KMS-11 (cell line): ENCODE measurements around the gene STOML3.

Experiments
- H2AFZ ChIP-seq: fragments of 200-600 bp; sonication (generic); 2 replicates; pipeline ENCODE4 v1.6.1; 2016; ENCODE audit warnings: antibody characterized with exemption, mixed run types, low read depth
- H3K27ac ChIP-seq: fragments of 200-600 bp; sonication (generic); 2 replicates; pipeline ENCODE4 v1.6.1; 2016; ENCODE audit warnings: mild to moderate bottlenecking, mixed run types
- H3K27me3 ChIP-seq: fragments of 200-600 bp; sonication (generic); 2 replicates; pipeline ENCODE4 v1.6.1; 2017; ENCODE audit warnings: mild to moderate bottlenecking, low read depth, mixed run types, moderate library complexity; ENCODE audit not compliant: insufficient read depth
- H3K36me3 ChIP-seq: fragments of 200-600 bp; sonication (generic); 2 replicates; pipeline ENCODE4 v1.6.1; 2017; ENCODE audit warnings: mild to moderate bottlenecking, mixed run types; ENCODE audit not compliant: insufficient read depth
- H3K4me1 ChIP-seq: fragments of 200-600 bp; sonication (generic); 2 replicates; pipeline ENCODE4 v1.6.1; 2016; ENCODE audit warnings: mild to moderate bottlenecking, low read depth, mixed run types; ENCODE audit not compliant: poor library complexity, severe bottlenecking
- H3K4me2 ChIP-seq: fragments of 200-600 bp; sonication (generic); 2 replicates; pipeline ENCODE4 v1.7.0; 2016; ENCODE audit warnings: mild to moderate bottlenecking, mixed run types
- H3K4me3 ChIP-seq: fragments of 200-600 bp; sonication (generic); IDR thresholded peaks from 2 replicates; pipeline ENCODE4 v1.6.1; 2017; ENCODE audit warnings: low read depth, low read length, mixed read lengths; ENCODE audit not compliant: insufficient read depth
- H3K79me2 ChIP-seq: fragments of 200-600 bp; sonication (generic); 2 replicates; pipeline ENCODE4 v1.6.1; 2016; ENCODE audit warnings: low read depth, mixed run types; ENCODE audit not compliant: insufficient read depth
- H3K9ac ChIP-seq: fragments of 200-600 bp; sonication (generic); 2 replicates; pipeline ENCODE4 v1.6.1; 2016; ENCODE audit warnings: mild to moderate bottlenecking, mixed run types
- H4K20me1 ChIP-seq: fragments of 200-600 bp; sonication (generic); 2 replicates; pipeline ENCODE4 v1.6.1; 2016; ENCODE audit warnings: mild to moderate bottlenecking, mixed run types; ENCODE audit not compliant: insufficient read depth
- TF ChIP-seq, protein P1 (sequence below): fragments of 200-600 bp; sonication (generic); conservative IDR thresholded peaks from 2 replicates; pipeline ENCODE4 v1.6.1; 2017; ENCODE audit warnings: low read depth, mild to moderate bottlenecking, antibody characterized with exemption, low read length, moderate library complexity, mixed read lengths

STOML3 gene

DNA sequence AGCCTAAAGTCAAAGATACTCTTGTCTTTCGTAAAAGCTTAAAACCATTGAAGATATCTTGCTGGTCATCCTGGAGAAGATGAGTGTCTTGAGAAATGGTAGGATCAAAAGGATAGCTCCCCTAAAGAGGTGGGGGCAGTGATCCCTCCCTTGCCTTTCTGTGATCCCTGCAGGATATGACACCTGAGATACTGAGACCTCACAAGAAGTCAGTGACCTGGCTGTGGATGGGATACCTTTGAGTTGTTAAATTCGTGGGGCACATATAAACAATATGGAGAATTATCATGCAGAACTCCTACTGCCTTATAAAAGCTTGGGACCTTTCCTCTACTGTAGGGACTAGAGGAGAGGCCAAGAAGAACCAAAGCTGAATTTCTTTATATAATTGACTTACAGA lies 21.4 kb downstream of the STOML3 start:
- no peaks in the 10 kb centered on the region for H3K4me1 ChIP-seq
- H3K9ac ChIP-seq, result no peak overlapping the region
- H3K4me2 ChIP-seq, result no peak overlapping the region
- no peaks in the 10 kb centered on the region for H4K20me1 ChIP-seq
- H2AFZ ChIP-seq, result no peak overlapping the region
- H3K79me2 ChIP-seq, result no peaks in the 10 kb centered on the region
- TF ChIP-seq, protein P1, sequence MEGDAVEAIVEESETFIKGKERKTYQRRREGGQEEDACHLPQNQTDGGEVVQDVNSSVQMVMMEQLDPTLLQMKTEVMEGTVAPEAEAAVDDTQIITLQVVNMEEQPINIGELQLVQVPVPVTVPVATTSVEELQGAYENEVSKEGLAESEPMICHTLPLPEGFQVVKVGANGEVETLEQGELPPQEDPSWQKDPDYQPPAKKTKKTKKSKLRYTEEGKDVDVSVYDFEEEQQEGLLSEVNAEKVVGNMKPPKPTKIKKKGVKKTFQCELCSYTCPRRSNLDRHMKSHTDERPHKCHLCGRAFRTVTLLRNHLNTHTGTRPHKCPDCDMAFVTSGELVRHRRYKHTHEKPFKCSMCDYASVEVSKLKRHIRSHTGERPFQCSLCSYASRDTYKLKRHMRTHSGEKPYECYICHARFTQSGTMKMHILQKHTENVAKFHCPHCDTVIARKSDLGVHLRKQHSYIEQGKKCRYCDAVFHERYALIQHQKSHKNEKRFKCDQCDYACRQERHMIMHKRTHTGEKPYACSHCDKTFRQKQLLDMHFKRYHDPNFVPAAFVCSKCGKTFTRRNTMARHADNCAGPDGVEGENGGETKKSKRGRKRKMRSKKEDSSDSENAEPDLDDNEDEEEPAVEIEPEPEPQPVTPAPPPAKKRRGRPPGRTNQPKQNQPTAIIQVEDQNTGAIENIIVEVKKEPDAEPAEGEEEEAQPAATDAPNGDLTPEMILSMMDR, result no peak
- H3K27me3 ChIP-seq, result no peaks in the 10 kb centered on the region
- H3K4me3 ChIP-seq, result no peak overlapping the region
- H3K27ac ChIP-seq, result no peak overlapping the region
- H3K36me3 ChIP-seq, result no peaks in the 10 kb centered on the region

DNA sequence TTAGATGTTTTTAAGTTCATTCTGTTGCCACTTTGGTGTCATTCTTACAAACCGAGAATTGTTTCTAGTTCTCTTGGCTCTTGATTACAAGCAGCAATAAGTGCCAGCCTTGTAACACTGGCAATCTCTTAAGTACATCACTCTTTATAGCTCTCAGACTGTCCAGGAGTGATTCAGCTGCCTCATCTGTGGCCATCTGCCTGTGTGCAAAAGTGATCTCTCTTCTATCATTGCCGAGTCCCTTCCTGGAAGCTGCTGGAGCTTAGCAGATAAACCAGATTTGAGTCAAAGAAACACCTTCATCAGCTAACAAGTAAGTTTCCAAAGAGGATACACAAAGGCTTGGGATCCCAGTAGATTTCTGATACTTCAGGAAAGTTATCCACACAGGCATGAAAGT lies 23.2 kb downstream of the STOML3 start:
- Histone ChIP-seq H3K36me3 (no peaks in the 10 kb centered on the region), H3K27ac (no peak overlapping the region), H2AFZ (no peak overlapping the region), H3K27me3 (no peaks in the 10 kb centered on the region), H3K9ac (no peak overlapping the region), H3K4me3 (no peak overlapping the region), H4K20me1 (no peaks in the 10 kb centered on the region), H3K4me1 (no peaks in the 10 kb centered on the region), H3K79me2 (no peaks in the 10 kb centered on the region), H3K4me2 (no peak overlapping the region)
- TF ChIP-seq, protein P1, result no peak

DNA sequence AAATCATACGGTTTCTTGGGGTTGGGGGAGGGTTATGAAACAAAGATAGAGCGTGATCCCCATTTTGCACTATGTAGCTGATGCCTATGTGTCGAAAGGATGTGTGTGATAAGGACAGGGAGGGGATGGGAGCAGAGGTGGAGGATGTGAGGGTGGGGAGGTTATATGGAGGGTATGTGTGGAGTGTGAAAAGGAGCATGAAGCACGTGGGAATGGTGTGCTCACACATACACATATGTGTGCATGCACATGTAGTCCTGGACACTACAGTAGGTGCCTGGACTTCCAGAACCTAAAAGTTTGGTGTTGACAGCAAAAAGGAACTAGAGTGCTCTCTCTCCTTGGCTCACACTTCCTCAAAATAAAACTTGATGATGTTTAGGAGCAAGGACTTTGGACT lies 25.4 kb downstream of the STOML3 start:
- H3K4me3 ChIP-seq, result no peak overlapping the region
- no peaks in the 10 kb centered on the region for H3K27me3 ChIP-seq
- no peaks in the 10 kb centered on the region for H4K20me1 ChIP-seq
- no peak overlapping the region for H3K4me2 ChIP-seq
- no peak overlapping the region for H3K27ac ChIP-seq
- TF ChIP-seq, protein P1, result no peak
- H3K9ac ChIP-seq, result no peak overlapping the region
- no peaks in the 10 kb centered on the region for H3K4me1 ChIP-seq
- H2AFZ ChIP-seq, result no peak overlapping the region
- no peaks in the 10 kb centered on the region for H3K36me3 ChIP-seq
- H3K79me2 ChIP-seq, result no peaks in the 10 kb centered on the region

DNA sequence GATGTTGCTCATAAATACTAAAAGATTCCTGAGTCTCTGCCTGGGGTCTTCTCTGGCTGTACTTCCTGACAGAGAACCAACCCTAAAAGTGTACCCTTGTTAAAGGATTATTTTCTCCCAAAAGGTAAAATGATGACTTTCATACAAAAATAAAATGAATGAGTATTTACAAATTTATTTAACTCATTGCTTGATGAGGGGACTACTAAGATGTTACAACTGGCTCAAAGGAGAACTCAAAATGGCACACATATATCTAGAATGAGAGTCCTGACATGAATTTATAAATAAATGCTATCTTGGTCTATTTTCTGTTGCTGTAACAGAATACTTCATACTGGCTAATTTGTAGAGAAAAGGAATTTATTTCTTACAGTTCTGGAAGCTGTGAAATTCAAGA lies 30.5 kb downstream of the STOML3 start:
- Histone ChIP-seq H3K36me3 (no peaks in the 10 kb centered on the region), H3K27me3 (no peaks in the 10 kb centered on the region), H3K9ac (no peak overlapping the region), H2AFZ (no peak overlapping the region), H3K4me2 (no peak overlapping the region), H3K27ac (no peak overlapping the region), H4K20me1 (no peaks in the 10 kb centered on the region), H3K79me2 (no peaks in the 10 kb centered on the region), H3K4me3 (no peak overlapping the region), H3K4me1 (no peaks in the 10 kb centered on the region)
- TF ChIP-seq, protein P1, result no peak
